Activated naive CD4-positive, alpha-beta T cell treated with anti-CD3 and anti-CD28 coated beads, Interleukin-2, amount 50 U/mL, for 24 hours (primary cell): ENCODE measurements around the gene OPA3.

Source experiments
- H3K27ac Mint-ChIP-seq: one replicate; pipeline ENCODE4 v1.8.0; 2021; ENCODE audit warnings: mild to moderate bottlenecking, mixed read lengths
- H3K27me3 Mint-ChIP-seq: one replicate; pipeline ENCODE4 v1.8.0; 2021; ENCODE audit warnings: mixed read lengths
- H3K36me3 Mint-ChIP-seq: one replicate; pipeline ENCODE4 v1.8.0; 2021; ENCODE audit warnings: mixed read lengths
- H3K4me1 Mint-ChIP-seq: one replicate; pipeline ENCODE4 v1.8.0; 2021; ENCODE audit warnings: mixed read lengths
- H3K4me3 Mint-ChIP-seq: one replicate; pipeline ENCODE4 v1.8.0; 2021; ENCODE audit warnings: mild to moderate bottlenecking, mixed read lengths
- H3K9me3 Mint-ChIP-seq: one replicate; pipeline ENCODE4 v1.8.0; 2021; ENCODE audit warnings: mixed read lengths

The OPA3 gene

GRCh38 chr19:45587873-45588272, 3.3 kb upstream of the OPA3 start:
- Mint-ChIP-seq H3K27ac (no peak overlapping the region), H3K4me1 (peaks cover 12% of the 10 kb centered on the region), H3K27me3 (peaks cover 17% of the 10 kb centered on the region), H3K9me3 (no peaks in the 10 kb centered on the region), H3K4me3 (no peak overlapping the region), H3K36me3 (no peaks in the 10 kb centered on the region)

GRCh38 chr19:45585158-45585577, 566 bp upstream of the OPA3 start:
- Mint-ChIP-seq H3K9me3 (no peaks in the 10 kb centered on the region), H3K4me3 (peak overlapping the region; percentile 89), H3K27me3 (peaks cover 7% of the 10 kb centered on the region), H3K27ac (peak overlapping the region; percentile 90), H3K36me3 (peaks cover 3% of the 10 kb centered on the region), H3K4me1 (peaks cover 19% of the 10 kb centered on the region)

GRCh38 chr19:45581576-45581975, 3.0 kb downstream of the OPA3 start:
- peaks cover 19% of the 10 kb centered on the region for H3K4me1 Mint-ChIP-seq
- no peak overlapping the region for H3K27ac Mint-ChIP-seq
- no peaks in the 10 kb centered on the region for H3K27me3 Mint-ChIP-seq
- H3K36me3 Mint-ChIP-seq = peaks cover 3% of the 10 kb centered on the region
- H3K4me3 Mint-ChIP-seq = peak overlapping the region; percentile 43
- no peaks in the 10 kb centered on the region for H3K9me3 Mint-ChIP-seq

- H3K4me3 Mint-ChIP-seq = no peak overlapping the region
- H3K27ac Mint-ChIP-seq = no peak overlapping the region
- no peaks in the 10 kb centered on the region for H3K27me3 Mint-ChIP-seq
- H3K4me1 Mint-ChIP-seq = peaks cover 13% of the 10 kb centered on the region
- no peaks in the 10 kb centered on the region for H3K9me3 Mint-ChIP-seq
- H3K36me3 Mint-ChIP-seq = peaks cover 3% of the 10 kb centered on the region
Measured at GRCh38 chr19:45578861-45579260, 5.7 kb downstream of the OPA3 start.

GRCh38 chr19:45577111-45577905, 7.3 kb downstream of the OPA3 start:
- Mint-ChIP-seq H3K9me3 (no peaks in the 10 kb centered on the region), H3K4me1 (peaks cover 6% of the 10 kb centered on the region), H3K36me3 (peaks cover under 1% of the 10 kb centered on the region), H3K27me3 (no peaks in the 10 kb centered on the region), H3K4me3 (no peak overlapping the region), H3K27ac (no peak overlapping the region)

- no peaks in the 10 kb centered on the region for H3K27me3 Mint-ChIP-seq
- no peaks in the 10 kb centered on the region for H3K9me3 Mint-ChIP-seq
- H3K4me3 Mint-ChIP-seq = no peak overlapping the region
- no peaks in the 10 kb centered on the region for H3K36me3 Mint-ChIP-seq
- H3K4me1 Mint-ChIP-seq = peaks cover 4% of the 10 kb centered on the region
- no peak overlapping the region for H3K27ac Mint-ChIP-seq
Measured at GRCh38 chr19:45576682-45577081, 7.9 kb downstream of the OPA3 start.

GRCh38 chr19:45575216-45575615, 9.4 kb downstream of the OPA3 start:
- Mint-ChIP-seq H3K9me3 (no peaks in the 10 kb centered on the region), H3K4me1 (peaks cover 2% of the 10 kb centered on the region), H3K4me3 (no peak overlapping the region), H3K27ac (no peak overlapping the region), H3K27me3 (no peaks in the 10 kb centered on the region), H3K36me3 (no peaks in the 10 kb centered on the region)

- Mint-ChIP-seq H3K27ac (no peak overlapping the region), H3K4me1 (peaks cover 9% of the 10 kb centered on the region), H3K27me3 (no peaks in the 10 kb centered on the region), H3K9me3 (no peaks in the 10 kb centered on the region), H3K36me3 (no peaks in the 10 kb centered on the region), H3K4me3 (no peak overlapping the region)
Measured at GRCh38 chr19:45574526-45574925, 10.1 kb downstream of the OPA3 start.

- Mint-ChIP-seq H3K27me3 (no peaks in the 10 kb centered on the region), H3K27ac (no peak overlapping the region), H3K36me3 (no peaks in the 10 kb centered on the region), H3K9me3 (no peaks in the 10 kb centered on the region), H3K4me1 (peaks cover 18% of the 10 kb centered on the region), H3K4me3 (no peak overlapping the region)
Measured at GRCh38 chr19:45571457-45572220, 13.0 kb downstream of the OPA3 start.

- peak overlapping the region; percentile 87 for H3K27ac Mint-ChIP-seq
- no peaks in the 10 kb centered on the region for H3K9me3 Mint-ChIP-seq
- H3K4me1 Mint-ChIP-seq = peaks cover 18% of the 10 kb centered on the region
- H3K4me3 Mint-ChIP-seq = no peak overlapping the region
- H3K27me3 Mint-ChIP-seq = no peaks in the 10 kb centered on the region
- no peaks in the 10 kb centered on the region for H3K36me3 Mint-ChIP-seq
Measured at GRCh38 chr19:45569619-45570421, 14.8 kb downstream of the OPA3 start.

- H3K4me1 Mint-ChIP-seq = peaks cover 28% of the 10 kb centered on the region
- no peaks in the 10 kb centered on the region for H3K27me3 Mint-ChIP-seq
- no peaks in the 10 kb centered on the region for H3K36me3 Mint-ChIP-seq
- no peak overlapping the region for H3K27ac Mint-ChIP-seq
- no peak overlapping the region for H3K4me3 Mint-ChIP-seq
- no peaks in the 10 kb centered on the region for H3K9me3 Mint-ChIP-seq
Measured at GRCh38 chr19:45568732-45569131, 15.9 kb downstream of the OPA3 start.

GRCh38 chr19:45567609-45568008, 17.0 kb downstream of the OPA3 start:
- H3K36me3 Mint-ChIP-seq = no peaks in the 10 kb centered on the region
- H3K4me3 Mint-ChIP-seq = no peak overlapping the region
- peaks cover 39% of the 10 kb centered on the region for H3K4me1 Mint-ChIP-seq
- no peaks in the 10 kb centered on the region for H3K9me3 Mint-ChIP-seq
- H3K27ac Mint-ChIP-seq = no peak overlapping the region
- H3K27me3 Mint-ChIP-seq = no peaks in the 10 kb centered on the region

- H3K9me3 Mint-ChIP-seq = no peaks in the 10 kb centered on the region
- peak overlapping the region; percentile 84 for H3K27ac Mint-ChIP-seq
- H3K4me1 Mint-ChIP-seq = peaks cover 50% of the 10 kb centered on the region
- H3K4me3 Mint-ChIP-seq = no peak overlapping the region
- H3K36me3 Mint-ChIP-seq = no peaks in the 10 kb centered on the region
- H3K27me3 Mint-ChIP-seq = no peaks in the 10 kb centered on the region
Measured at GRCh38 chr19:45564131-45564780, 20.3 kb downstream of the OPA3 start.

GRCh38 chr19:45560686-45561085, 23.9 kb downstream of the OPA3 start:
- no peak overlapping the region for H3K27ac Mint-ChIP-seq

GRCh38 chr19:45560038-45560437, 24.6 kb downstream of the OPA3 start:
- no peaks in the 10 kb centered on the region for H3K27me3 Mint-ChIP-seq
- H3K9me3 Mint-ChIP-seq = no peaks in the 10 kb centered on the region
- H3K36me3 Mint-ChIP-seq = no peaks in the 10 kb centered on the region
- H3K4me1 Mint-ChIP-seq = peaks cover 54% of the 10 kb centered on the region
- H3K4me3 Mint-ChIP-seq = no peak overlapping the region
- H3K27ac Mint-ChIP-seq = peak overlapping the region; percentile 72

More at GRCh38 chr19:45560686-45561085, 23.9 kb downstream of the OPA3 start:
- no peaks in the 10 kb centered on the region for H3K27me3 Mint-ChIP-seq
- no peaks in the 10 kb centered on the region for H3K36me3 Mint-ChIP-seq
- H3K9me3 Mint-ChIP-seq = no peaks in the 10 kb centered on the region
- H3K4me1 Mint-ChIP-seq = peaks cover 54% of the 10 kb centered on the region
- H3K4me3 Mint-ChIP-seq = no peak overlapping the region
